HepG2 (cell line): ENCODE results near the gene HOXC5. TPM values are rescaled to one million over a fixed set of nuclear protein-coding genes. Genes with fewer than 3 reads are reported as not detected.

ENCODE experiments used
- JDP2 ChIP-seq: sonication (generic); formaldehyde crosslinking; IDR thresholded peaks from 2 replicates; pipeline ENCODE4 v1.8.1; 2022; ENCODE audit warnings: missing genetic modification reagents, borderline replicate concordance
- KDM3A ChIP-seq: IDR thresholded peaks from 2 replicates; pipeline ENCODE4 v1.6.1; 2018; ENCODE audit warnings: low read depth, missing compliant biosample characterization
- KDM5B ChIP-seq: sonication (generic); formaldehyde crosslinking; IDR thresholded peaks from 2 replicates; pipeline ENCODE4 v1.4.0; 2020; ENCODE audit warnings: missing genetic modification reagents, mild to moderate bottlenecking, borderline replicate concordance
- MIER3 ChIP-seq: IDR thresholded peaks from 2 replicates; pipeline ENCODE4 v1.6.1; 2016; ENCODE audit warnings: missing compliant biosample characterization, borderline replicate concordance
- MXI1 ChIP-seq: IDR thresholded peaks from 3 replicates; pipeline ENCODE4 v1.6.1; 2012; ENCODE audit warnings: low read depth, low read length, inconsistent platforms, borderline replicate concordance
- PLRG1 ChIP-seq: fragments of 450-650 bp; conservative IDR thresholded peaks from 2 replicates; pipeline ENCODE4 v1.6.1; 2016
- POLR2AphosphoS5 ChIP-seq: IDR thresholded peaks from 2 replicates; pipeline ENCODE4 v1.6.1; 2012; ENCODE audit warnings: low read depth, low read length
- POLR2G ChIP-seq: fragments of 200-400 bp; formaldehyde crosslinking; IDR thresholded peaks from 2 replicates; pipeline ENCODE4 v1.6.1; 2018; ENCODE audit warnings: mild to moderate bottlenecking, low read depth, low read length, moderate library complexity
- REXO4 ChIP-seq: sonication (generic); formaldehyde crosslinking; IDR thresholded peaks from 2 replicates; pipeline ENCODE4 v1.8.0; 2022; ENCODE audit warnings: missing genetic modification reagents, mild to moderate bottlenecking, borderline replicate concordance
- SMC3 ChIP-seq: IDR thresholded peaks from 2 replicates; pipeline ENCODE4 v1.6.1; 2011; ENCODE audit warnings: low read length, improper control_type of control experiment
- TBX2 ChIP-seq: sonication (generic); formaldehyde crosslinking; IDR thresholded peaks from 2 replicates; pipeline ENCODE4 v1.5.0; 2020; ENCODE audit warnings: missing genetic modification reagents, mild to moderate bottlenecking, borderline replicate concordance
- ZC3H4 ChIP-seq: sonication (generic); formaldehyde crosslinking; IDR thresholded peaks from 2 replicates; pipeline ENCODE4 v1.4.0; 2020; ENCODE audit warnings: missing genetic modification reagents, borderline replicate concordance
- ZNF101 ChIP-seq: sonication (generic); formaldehyde crosslinking; IDR thresholded peaks from 2 replicates; pipeline ENCODE4 v1.4.0; 2020; ENCODE audit warnings: mild to moderate bottlenecking, low read depth, missing genetic modification reagents, borderline replicate concordance
- ZNF143 ChIP-seq: sonication (generic); formaldehyde crosslinking; IDR thresholded peaks from 2 replicates; pipeline ENCODE4 v1.4.0; 2020; ENCODE audit warnings: missing genetic modification reagents
- ZNF205 ChIP-seq: IDR thresholded peaks from 2 replicates; pipeline ENCODE4 v1.6.1; 2018; ENCODE audit warnings: missing biosample characterization, missing genetic modification reagents
- ZNF850 ChIP-seq: sonication (generic); formaldehyde crosslinking; conservative IDR thresholded peaks from 2 replicates; pipeline ENCODE4 v1.9.0; 2021; ENCODE audit warnings: mild to moderate bottlenecking, missing genetic modification reagents
- polyA plus RNA-seq, 8 experiments: library from polyadenylated mRNA; depleted of rRNA in 3 of 8; stranded (reverse) in 7 of 8; unstranded in 1 of 8; fragments of >200 nt; fragmentation: Illumina TruSeq in 4 of 8; extraction: Trizol in 4 of 8; gene quantifications; 2 replicates each; pipeline versions ENCODE4 v1.2.1 to v1.2.3, GENCODE V29; 2011 to 2016; ENCODE audit warnings: low read depth in 4 of 8, missing spikeins in 1 of 8, mixed read lengths in 1 of 8; ENCODE audit not compliant: insufficient read depth in 1 of 8
- total RNA-seq, 5 experiments: library from RNA; depleted of rRNA; stranded (reverse); fragments of >200 nt; fragmentation: Illumina TruSeq; extraction: Trizol; gene quantifications; 2 replicates each; pipeline ENCODE4 v1.2.3, GENCODE V29; 2016; ENCODE audit warnings: low read depth in 1 of 5
- TF ChIP-seq, protein P1 (sequence below): sonication (generic); formaldehyde crosslinking; IDR thresholded peaks from 2 replicates; pipeline ENCODE4 v1.4.0; 2020; ENCODE audit warnings: missing genetic modification reagents
- TF ChIP-seq, protein P2 (sequence below): sonication (generic); formaldehyde crosslinking; IDR thresholded peaks from 2 replicates; pipeline ENCODE4 v1.4.0; 2020; ENCODE audit warnings: mild to moderate bottlenecking, missing genetic modification reagents
- TF ChIP-seq, protein P3 (sequence below): sonication (generic); formaldehyde crosslinking; IDR thresholded peaks from 2 replicates; pipeline ENCODE4 v1.8.0; 2022; ENCODE audit warnings: mild to moderate bottlenecking, missing genetic modification reagents, moderate library complexity
- TF ChIP-seq, protein P4 (sequence below): sonication (generic); formaldehyde crosslinking; conservative IDR thresholded peaks from 2 replicates; pipeline ENCODE4 v1.8.0; 2022; ENCODE audit warnings: missing genetic modification reagents
- TF ChIP-seq, protein P5 (sequence below): fragments of 450-650 bp; IDR thresholded peaks from 2 replicates; pipeline ENCODE4 v1.6.1; 2017; ENCODE audit warnings: mild to moderate bottlenecking

Gene HOXC5
- total and polyA plus RNA-seq, 2 of the 13 experiments (the other 11 are each of a cell fraction or from before 2014, with no cell fraction given): not detected

- TF ChIP-seq ZNF101 (CRISPR knock-in tag): no peak
- TF ChIP-seq TBX2: peak; percentile 28; the same call in 1 of the 2 replicates
- TF ChIP-seq ZNF143 (CRISPR knock-in tag): no peak
- TF ChIP-seq REXO4: no peak
- no peak for TF ChIP-seq MIER3 (CRISPR knock-in tag)
- TF ChIP-seq, protein P1, sequence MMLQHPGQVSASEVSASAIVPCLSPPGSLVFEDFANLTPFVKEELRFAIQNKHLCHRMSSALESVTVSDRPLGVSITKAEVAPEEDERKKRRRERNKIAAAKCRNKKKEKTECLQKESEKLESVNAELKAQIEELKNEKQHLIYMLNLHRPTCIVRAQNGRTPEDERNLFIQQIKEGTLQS (CRISPR knock-in tag): no peak
- TF ChIP-seq KDM5B (CRISPR knock-in tag): peak; percentile 64; the same call in 1 of the 2 replicates
- TF ChIP-seq MXI1: no peak
- TF ChIP-seq, protein P2, sequence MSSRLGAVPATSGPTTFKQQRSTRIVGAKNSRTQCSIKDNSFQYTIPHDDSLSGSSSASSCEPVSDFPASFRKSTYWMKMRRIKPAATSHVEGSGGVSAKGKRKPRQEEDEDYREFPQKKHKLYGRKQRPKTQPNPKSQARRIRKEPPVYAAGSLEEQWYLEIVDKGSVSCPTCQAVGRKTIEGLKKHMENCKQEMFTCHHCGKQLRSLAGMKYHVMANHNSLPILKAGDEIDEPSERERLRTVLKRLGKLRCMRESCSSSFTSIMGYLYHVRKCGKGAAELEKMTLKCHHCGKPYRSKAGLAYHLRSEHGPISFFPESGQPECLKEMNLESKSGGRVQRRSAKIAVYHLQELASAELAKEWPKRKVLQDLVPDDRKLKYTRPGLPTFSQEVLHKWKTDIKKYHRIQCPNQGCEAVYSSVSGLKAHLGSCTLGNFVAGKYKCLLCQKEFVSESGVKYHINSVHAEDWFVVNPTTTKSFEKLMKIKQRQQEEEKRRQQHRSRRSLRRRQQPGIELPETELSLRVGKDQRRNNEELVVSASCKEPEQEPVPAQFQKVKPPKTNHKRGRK (CRISPR knock-in tag): no peak
- TF ChIP-seq, protein P3, sequence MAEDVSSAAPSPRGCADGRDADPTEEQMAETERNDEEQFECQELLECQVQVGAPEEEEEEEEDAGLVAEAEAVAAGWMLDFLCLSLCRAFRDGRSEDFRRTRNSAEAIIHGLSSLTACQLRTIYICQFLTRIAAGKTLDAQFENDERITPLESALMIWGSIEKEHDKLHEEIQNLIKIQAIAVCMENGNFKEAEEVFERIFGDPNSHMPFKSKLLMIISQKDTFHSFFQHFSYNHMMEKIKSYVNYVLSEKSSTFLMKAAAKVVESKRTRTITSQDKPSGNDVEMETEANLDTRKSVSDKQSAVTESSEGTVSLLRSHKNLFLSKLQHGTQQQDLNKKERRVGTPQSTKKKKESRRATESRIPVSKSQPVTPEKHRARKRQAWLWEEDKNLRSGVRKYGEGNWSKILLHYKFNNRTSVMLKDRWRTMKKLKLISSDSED (CRISPR knock-in tag): no peak
- no peak for TF ChIP-seq SMC3
- no peak for TF ChIP-seq PLRG1
- TF ChIP-seq, protein P4, sequence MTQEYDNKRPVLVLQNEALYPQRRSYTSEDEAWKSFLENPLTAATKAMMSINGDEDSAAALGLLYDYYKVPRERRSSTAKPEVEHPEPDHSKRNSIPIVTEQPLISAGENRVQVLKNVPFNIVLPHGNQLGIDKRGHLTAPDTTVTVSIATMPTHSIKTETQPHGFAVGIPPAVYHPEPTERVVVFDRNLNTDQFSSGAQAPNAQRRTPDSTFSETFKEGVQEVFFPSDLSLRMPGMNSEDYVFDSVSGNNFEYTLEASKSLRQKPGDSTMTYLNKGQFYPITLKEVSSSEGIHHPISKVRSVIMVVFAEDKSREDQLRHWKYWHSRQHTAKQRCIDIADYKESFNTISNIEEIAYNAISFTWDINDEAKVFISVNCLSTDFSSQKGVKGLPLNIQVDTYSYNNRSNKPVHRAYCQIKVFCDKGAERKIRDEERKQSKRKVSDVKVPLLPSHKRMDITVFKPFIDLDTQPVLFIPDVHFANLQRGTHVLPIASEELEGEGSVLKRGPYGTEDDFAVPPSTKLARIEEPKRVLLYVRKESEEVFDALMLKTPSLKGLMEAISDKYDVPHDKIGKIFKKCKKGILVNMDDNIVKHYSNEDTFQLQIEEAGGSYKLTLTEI: no peak
- TF ChIP-seq ZNF850: no peak
- no peak for TF ChIP-seq KDM3A
- TF ChIP-seq POLR2G: no peak
- TF ChIP-seq, protein P5, sequence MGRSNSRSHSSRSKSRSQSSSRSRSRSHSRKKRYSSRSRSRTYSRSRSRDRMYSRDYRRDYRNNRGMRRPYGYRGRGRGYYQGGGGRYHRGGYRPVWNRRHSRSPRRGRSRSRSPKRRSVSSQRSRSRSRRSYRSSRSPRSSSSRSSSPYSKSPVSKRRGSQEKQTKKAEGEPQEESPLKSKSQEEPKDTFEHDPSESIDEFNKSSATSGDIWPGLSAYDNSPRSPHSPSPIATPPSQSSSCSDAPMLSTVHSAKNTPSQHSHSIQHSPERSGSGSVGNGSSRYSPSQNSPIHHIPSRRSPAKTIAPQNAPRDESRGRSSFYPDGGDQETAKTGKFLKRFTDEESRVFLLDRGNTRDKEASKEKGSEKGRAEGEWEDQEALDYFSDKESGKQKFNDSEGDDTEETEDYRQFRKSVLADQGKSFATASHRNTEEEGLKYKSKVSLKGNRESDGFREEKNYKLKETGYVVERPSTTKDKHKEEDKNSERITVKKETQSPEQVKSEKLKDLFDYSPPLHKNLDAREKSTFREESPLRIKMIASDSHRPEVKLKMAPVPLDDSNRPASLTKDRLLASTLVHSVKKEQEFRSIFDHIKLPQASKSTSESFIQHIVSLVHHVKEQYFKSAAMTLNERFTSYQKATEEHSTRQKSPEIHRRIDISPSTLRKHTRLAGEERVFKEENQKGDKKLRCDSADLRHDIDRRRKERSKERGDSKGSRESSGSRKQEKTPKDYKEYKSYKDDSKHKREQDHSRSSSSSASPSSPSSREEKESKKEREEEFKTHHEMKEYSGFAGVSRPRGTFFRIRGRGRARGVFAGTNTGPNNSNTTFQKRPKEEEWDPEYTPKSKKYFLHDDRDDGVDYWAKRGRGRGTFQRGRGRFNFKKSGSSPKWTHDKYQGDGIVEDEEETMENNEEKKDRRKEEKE: no peak
- TF ChIP-seq ZC3H4 (CRISPR knock-in tag): no peak
- TF ChIP-seq ZNF205 (CRISPR knock-in tag): no peak
- no peak for TF ChIP-seq POLR2AphosphoS5
- no peak for TF ChIP-seq JDP2 (CRISPR knock-in tag)
Measured at GRCh38 chr12:54000116-54001114, 32.4 kb upstream of the HOXC5 start, which contains the start of gene HOXC9 (continued).
